Measurements from ENCODE around the gene METTL23.

DNA sequence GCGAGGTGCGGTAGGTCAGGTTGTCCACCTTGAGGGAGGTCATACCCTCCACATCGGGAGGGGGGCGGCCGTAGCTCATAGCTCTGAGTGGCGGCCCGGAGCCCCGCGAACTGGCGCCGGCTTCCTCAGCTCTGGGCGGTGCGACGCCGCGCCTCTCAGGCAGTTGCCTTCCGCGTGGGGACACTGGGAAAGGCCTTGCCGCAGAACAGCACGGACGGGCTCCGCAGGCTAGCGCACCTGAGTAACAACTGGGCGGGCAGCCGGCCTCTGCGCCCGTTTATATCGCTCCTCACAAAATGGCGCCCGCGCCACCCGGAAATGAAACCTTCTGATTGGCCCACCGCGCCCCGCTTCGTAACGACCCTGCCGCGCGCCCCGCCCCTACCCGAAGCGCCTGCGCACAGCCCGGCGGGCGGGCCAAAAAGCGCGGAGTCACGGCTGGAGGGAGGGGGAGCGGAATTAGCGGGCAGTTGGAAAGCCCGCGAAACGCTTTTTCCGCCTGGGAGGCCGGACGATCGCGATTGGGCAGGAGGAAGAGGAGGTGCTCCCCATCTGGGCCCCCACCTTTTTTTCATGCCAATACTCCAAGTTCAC, 10.5 kb downstream of the METTL23 start, which contains the start of gene SRSF2:
- TF ChIP-seq, protein P1, sequence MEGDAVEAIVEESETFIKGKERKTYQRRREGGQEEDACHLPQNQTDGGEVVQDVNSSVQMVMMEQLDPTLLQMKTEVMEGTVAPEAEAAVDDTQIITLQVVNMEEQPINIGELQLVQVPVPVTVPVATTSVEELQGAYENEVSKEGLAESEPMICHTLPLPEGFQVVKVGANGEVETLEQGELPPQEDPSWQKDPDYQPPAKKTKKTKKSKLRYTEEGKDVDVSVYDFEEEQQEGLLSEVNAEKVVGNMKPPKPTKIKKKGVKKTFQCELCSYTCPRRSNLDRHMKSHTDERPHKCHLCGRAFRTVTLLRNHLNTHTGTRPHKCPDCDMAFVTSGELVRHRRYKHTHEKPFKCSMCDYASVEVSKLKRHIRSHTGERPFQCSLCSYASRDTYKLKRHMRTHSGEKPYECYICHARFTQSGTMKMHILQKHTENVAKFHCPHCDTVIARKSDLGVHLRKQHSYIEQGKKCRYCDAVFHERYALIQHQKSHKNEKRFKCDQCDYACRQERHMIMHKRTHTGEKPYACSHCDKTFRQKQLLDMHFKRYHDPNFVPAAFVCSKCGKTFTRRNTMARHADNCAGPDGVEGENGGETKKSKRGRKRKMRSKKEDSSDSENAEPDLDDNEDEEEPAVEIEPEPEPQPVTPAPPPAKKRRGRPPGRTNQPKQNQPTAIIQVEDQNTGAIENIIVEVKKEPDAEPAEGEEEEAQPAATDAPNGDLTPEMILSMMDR (IDR thresholded peaks at IDR 0.05; ENCODE audit: low read length), result no peak
- TF ChIP-seq EZH2 (IDR thresholded peaks at IDR 0.05; ENCODE audit: borderline replicate concordance, low read length), result no peak
